Measurements from ENCODE around the gene SHMT2.

DNA sequence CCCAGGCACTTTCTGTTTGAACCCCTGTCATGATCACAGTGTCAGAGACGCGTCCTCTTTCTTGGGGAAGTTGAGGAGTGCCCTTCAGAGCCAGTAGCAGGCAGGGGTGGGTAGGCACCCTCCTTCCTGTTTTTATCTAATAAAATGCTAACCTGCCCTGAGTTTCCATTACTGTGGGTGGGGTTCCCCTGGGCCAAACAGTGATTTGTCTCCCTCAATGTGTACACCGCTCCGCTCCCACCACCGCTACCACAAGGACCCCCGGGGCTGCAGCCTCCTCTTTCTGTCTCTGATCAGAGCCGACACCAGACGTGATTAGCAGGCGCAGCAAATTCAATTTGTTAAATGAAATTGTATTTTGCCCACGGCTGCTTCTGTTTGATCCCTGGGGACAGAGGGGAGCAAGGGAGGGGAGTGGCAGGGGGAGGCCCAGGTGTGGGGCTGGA is 5.1 kb downstream of the SHMT2 start:
- TF ChIP-seq POLR2A (IDR thresholded peaks at IDR 0.05) (no peak), POLR2AphosphoS5 (IDR thresholded peaks at IDR 0.05; ENCODE audit: insufficient read depth in 1 of 2, low read depth in 1 of 2) (no peak)
- TF ChIP-seq, protein P1, sequence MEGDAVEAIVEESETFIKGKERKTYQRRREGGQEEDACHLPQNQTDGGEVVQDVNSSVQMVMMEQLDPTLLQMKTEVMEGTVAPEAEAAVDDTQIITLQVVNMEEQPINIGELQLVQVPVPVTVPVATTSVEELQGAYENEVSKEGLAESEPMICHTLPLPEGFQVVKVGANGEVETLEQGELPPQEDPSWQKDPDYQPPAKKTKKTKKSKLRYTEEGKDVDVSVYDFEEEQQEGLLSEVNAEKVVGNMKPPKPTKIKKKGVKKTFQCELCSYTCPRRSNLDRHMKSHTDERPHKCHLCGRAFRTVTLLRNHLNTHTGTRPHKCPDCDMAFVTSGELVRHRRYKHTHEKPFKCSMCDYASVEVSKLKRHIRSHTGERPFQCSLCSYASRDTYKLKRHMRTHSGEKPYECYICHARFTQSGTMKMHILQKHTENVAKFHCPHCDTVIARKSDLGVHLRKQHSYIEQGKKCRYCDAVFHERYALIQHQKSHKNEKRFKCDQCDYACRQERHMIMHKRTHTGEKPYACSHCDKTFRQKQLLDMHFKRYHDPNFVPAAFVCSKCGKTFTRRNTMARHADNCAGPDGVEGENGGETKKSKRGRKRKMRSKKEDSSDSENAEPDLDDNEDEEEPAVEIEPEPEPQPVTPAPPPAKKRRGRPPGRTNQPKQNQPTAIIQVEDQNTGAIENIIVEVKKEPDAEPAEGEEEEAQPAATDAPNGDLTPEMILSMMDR (IDR thresholded peaks at IDR 0.05) = no peak
